Measurements from ENCODE around the gene SRSF10.
"Not testable (repeated sequence)": the region's sequence is repeated elsewhere in the genome, so short reads cannot be mapped to it uniquely, and the experiment has no call there.

Gene SRSF10

DNA sequence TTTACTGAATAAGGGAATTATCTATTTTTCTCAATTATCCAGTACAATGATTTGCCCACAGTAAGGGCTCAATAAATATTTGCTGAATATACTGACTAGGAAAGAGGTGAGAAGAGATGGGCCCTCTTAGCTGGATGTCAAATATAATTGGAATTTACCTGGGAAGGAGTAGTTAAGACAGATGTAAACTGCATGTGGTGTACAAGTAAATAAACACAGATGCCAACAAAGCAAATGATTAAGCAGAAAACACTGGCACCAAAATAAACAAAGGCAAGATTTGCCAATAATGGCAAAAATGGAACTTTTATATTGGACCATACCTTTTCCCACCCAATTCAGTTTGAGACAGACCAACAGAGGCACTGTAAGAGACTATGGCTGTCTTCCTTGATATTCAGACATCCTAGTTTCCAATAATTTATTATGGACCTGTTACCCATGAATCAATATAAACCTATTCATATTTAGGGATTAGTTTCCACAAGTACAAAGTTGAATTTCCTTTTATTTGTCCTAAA, 13.1 kb downstream of the SRSF10 start:
- Histone ChIP-seq H3K4me3 (ENCODE audit: low read depth, low read length) (no peak overlapping the region), H3K27ac (ENCODE audit: low read depth, low read length) (no peak overlapping the region), H3K36me3 (ENCODE audit: control insufficient read depth, insufficient read depth, low read length) (peaks cover 88% of the 10 kb centered on the region)

DNA sequence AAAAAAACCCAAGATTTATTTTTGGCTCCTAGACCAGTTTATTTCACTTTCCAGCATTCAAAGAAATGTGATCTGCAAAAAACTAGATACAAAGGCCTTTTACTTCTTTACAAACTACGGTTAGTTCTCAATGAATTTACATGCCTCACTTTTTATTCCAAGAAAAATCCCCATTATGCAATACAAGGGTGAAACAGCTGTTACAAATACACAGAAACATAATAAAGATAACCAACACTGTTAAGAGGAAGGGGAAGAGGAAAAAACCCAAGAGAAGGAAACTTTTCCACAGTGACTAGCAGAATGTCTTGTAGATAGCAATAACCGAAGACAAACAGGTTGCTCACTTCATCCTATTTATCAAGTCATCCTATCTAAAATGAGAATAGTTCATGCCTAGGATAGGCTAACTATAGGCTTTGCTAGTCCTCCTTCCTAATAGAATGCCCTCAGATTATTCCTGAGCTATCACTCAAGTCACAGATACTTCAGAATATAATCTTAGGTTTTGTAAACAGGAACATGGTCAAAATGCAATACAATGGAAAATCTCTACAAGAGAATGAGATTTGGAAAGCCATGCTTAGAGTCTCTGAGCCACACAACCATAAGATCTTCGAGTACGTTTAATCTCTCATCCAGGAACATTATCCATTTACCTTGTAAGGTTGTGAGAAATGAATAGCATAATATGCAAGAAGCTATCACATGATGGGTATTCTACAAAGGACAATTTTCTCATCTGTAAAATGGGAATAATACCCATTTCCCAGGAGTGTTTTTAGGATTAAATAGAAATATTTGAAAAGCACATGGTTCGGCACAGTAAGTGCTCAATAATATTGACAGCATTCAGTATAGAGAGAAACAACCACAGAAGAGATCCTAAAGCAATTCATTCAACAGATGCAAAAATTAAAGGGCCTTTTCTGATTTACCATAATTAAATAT, 15.1 kb downstream of the SRSF10 start:
- Histone ChIP-seq H3K27ac (ENCODE audit: low read depth, low read length) (peak overlapping the region; percentile 68), H3K4me3 (ENCODE audit: low read depth, low read length) (no peak overlapping the region), H3K9ac (ENCODE audit: low read depth, low read length) (no peak overlapping the region), H3K27me3 (ENCODE audit: control insufficient read depth, insufficient read depth, low read length) (no peaks in the 10 kb centered on the region), H3K9me3 (ENCODE audit: control insufficient read depth, insufficient read depth, low read length) (no peaks in the 10 kb centered on the region), H3K4me1 (ENCODE audit: control insufficient read depth, insufficient read depth, low read length) (0 out of 2 replicates have a peak, but pooled peaks cover 4% of the 10 kb centered on the region), H3K36me3 (ENCODE audit: control insufficient read depth, insufficient read depth, low read length) (peaks cover 82% of the 10 kb centered on the region)

More for the DNA sequence above, 13.1 kb downstream of the SRSF10 start:
- no peak overlapping the region for H3K9ac ChIP-seq (ENCODE audit: low read depth, low read length)
- H3K4me1 ChIP-seq (ENCODE audit: control insufficient read depth, insufficient read depth, low read length): no peaks in the 10 kb centered on the region
- no peaks in the 10 kb centered on the region for H3K27me3 ChIP-seq (ENCODE audit: control insufficient read depth, insufficient read depth, low read length)
- no peaks in the 10 kb centered on the region for H3K9me3 ChIP-seq (ENCODE audit: control insufficient read depth, insufficient read depth, low read length)

DNA sequence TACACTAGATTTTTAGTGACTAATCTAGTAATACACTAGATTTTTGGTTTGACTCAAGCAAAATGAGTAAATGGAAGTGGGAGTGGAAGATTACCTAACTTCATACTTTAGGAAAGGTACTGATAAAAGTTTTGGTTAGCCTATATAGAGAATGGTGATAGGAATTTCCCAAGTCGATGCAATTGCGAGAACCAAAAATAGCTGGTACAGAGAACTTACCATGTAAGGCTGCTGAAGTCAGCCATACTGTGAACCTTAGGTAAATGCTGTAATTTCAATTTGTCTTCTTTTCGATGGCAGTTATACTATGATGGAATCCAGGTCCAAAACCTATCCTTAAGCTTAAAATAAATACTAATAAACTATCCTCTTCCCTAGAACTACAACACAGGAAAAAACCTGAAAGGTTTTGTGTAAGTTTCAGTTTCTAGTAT, 15.9 kb downstream of the SRSF10 start:
- H3K4me1 ChIP-seq (ENCODE audit: control insufficient read depth, insufficient read depth, low read length): 0 out of 2 replicates have a peak, but pooled peaks cover 4% of the 10 kb centered on the region
- no peak overlapping the region for H3K9ac ChIP-seq (ENCODE audit: low read depth, low read length)
- no peaks in the 10 kb centered on the region for H3K27me3 ChIP-seq (ENCODE audit: control insufficient read depth, insufficient read depth, low read length)
- peaks cover 74% of the 10 kb centered on the region for H3K36me3 ChIP-seq (ENCODE audit: control insufficient read depth, insufficient read depth, low read length)
- no peak overlapping the region for H3K4me3 ChIP-seq (ENCODE audit: low read depth, low read length)
- H3K27ac ChIP-seq (ENCODE audit: low read depth, low read length): peak overlapping the region; percentile 68
- H3K9me3 ChIP-seq (ENCODE audit: control insufficient read depth, insufficient read depth, low read length): no peaks in the 10 kb centered on the region

DNA sequence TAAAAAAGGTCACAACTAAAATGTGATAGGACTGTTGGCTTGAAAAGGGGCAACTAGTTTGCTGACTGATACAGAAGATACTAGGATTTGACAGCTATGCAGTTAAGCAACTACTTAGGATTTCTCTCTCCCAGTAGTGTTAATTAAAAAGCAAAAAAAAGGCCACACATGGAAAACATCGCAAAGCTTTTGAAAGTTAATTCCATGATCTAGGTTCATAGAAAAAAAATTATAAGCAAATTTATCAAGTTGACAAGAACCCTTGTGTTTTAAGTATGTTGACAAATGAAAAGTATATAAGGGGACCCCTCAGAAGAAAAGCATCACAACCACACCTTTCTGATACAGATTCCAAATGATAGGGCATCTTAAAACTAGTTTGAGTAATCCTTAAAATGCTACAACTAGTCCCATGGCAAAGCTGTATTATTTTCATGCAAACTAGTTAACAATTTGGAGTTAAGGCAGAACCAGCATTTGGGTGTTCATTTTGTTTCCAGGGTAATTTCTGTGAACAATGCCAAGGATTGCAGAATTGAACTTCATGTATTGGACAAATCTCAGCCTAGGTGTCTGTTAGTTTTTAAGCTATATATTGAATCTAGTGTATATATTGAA, 16.4 kb downstream of the SRSF10 start:
- Histone ChIP-seq H3K27me3 (ENCODE audit: control insufficient read depth, insufficient read depth, low read length) (no peaks in the 10 kb centered on the region), H3K4me3 (ENCODE audit: low read depth, low read length) (no peak overlapping the region), H3K9me3 (ENCODE audit: control insufficient read depth, insufficient read depth, low read length) (no peaks in the 10 kb centered on the region), H3K9ac (ENCODE audit: low read depth, low read length) (no peak overlapping the region), H3K27ac (ENCODE audit: low read depth, low read length) (peak overlapping the region; percentile 68), H3K4me1 (ENCODE audit: control insufficient read depth, insufficient read depth, low read length) (peaks cover 4% of the 10 kb centered on the region; the same call in 1 of the 2 replicates), H3K36me3 (ENCODE audit: control insufficient read depth, insufficient read depth, low read length) (peaks cover 68% of the 10 kb centered on the region)

GRCh38 chr1:23960291-23961020, 19.7 kb downstream of the SRSF10 start:
- Histone ChIP-seq H3K9ac (ENCODE audit: low read depth, low read length) (peak overlapping the region; percentile 100), H3K9me3 (ENCODE audit: control insufficient read depth, insufficient read depth, low read length) (no peaks in the 10 kb centered on the region), H3K27ac (ENCODE audit: low read depth, low read length) (peak overlapping the region; percentile 100), H3K27me3 (ENCODE audit: control insufficient read depth, insufficient read depth, low read length) (no peaks in the 10 kb centered on the region), H3K4me3 (ENCODE audit: low read depth, low read length) (peak overlapping the region; percentile 98), H3K36me3 (ENCODE audit: control insufficient read depth, insufficient read depth, low read length) (peaks cover 37% of the 10 kb centered on the region), H3K4me1 (ENCODE audit: control insufficient read depth, insufficient read depth, low read length) (peaks cover 11% of the 10 kb centered on the region)

- no peaks in the 10 kb centered on the region for H3K9me3 ChIP-seq (ENCODE audit: control insufficient read depth, insufficient read depth, low read length)
- H3K9ac ChIP-seq (ENCODE audit: low read depth, low read length): peak within 1 kb of the TSS; percentile 100
- H3K27me3 ChIP-seq (ENCODE audit: control insufficient read depth, insufficient read depth, low read length): no peaks in the 10 kb centered on the region
- peaks cover 11% of the 10 kb centered on the region for H3K4me1 ChIP-seq (ENCODE audit: control insufficient read depth, insufficient read depth, low read length)
- peaks cover 29% of the 10 kb centered on the region for H3K36me3 ChIP-seq (ENCODE audit: control insufficient read depth, insufficient read depth, low read length)
- peak within 1 kb of the TSS; percentile 100 for H3K27ac ChIP-seq (ENCODE audit: low read depth, low read length)
- peak within 1 kb of the TSS; percentile 98 for H3K4me3 ChIP-seq (ENCODE audit: low read depth, low read length)
Measured at GRCh38 chr1:23959461-23960290, 20.5 kb downstream of the SRSF10 start, which contains the start of gene PNRC2. TSS of gene PNRC2 (plus strand) at chr1:23959828. CDS start at chr1:23961458, 1,630 bp downstream.

DNA sequence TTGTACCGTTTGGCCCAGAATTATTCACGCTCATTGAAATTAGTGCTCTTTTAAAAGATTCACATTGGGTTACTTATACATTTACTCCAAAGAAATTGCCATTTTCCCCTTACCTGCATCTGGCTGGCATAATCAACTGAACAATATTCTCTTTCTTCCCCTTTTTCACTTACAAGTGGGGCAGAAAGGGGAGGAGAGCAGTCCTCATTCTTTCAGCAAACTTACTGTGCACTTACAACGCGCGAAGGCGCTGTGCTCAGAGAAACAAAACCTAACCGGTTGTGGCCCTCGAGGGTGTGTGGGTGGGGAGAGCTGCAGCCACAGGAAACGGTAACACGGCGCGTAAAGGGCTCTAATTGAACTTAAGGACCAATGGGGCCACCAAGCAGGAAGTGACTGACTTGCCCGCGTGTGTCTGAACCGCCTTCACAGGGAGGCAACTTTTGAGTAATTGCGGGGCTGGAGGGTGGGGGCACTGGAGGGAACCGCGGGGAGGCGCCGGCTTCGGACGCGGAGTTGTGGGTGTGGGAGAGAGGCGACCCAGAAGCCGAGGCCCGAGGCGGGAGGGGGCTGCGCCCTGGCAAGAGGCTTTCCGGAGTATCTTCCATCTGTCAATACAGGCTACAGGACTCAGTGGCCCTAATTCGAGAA, 21.2 kb downstream of the SRSF10 start:
- peaks cover 11% of the 10 kb centered on the region for H3K4me1 ChIP-seq (ENCODE audit: control insufficient read depth, insufficient read depth, low read length)
- no peaks in the 10 kb centered on the region for H3K27me3 ChIP-seq (ENCODE audit: control insufficient read depth, insufficient read depth, low read length)
- peak overlapping the region; percentile 98 for H3K4me3 ChIP-seq (ENCODE audit: low read depth, low read length)
- peak overlapping the region; percentile 81 for H3K9ac ChIP-seq (ENCODE audit: low read depth, low read length)
- peak overlapping the region; percentile 100 for H3K27ac ChIP-seq (ENCODE audit: low read depth, low read length)
- H3K9me3 ChIP-seq (ENCODE audit: control insufficient read depth, insufficient read depth, low read length): no peaks in the 10 kb centered on the region
- peaks cover 22% of the 10 kb centered on the region for H3K36me3 ChIP-seq (ENCODE audit: control insufficient read depth, insufficient read depth, low read length)

DNA sequence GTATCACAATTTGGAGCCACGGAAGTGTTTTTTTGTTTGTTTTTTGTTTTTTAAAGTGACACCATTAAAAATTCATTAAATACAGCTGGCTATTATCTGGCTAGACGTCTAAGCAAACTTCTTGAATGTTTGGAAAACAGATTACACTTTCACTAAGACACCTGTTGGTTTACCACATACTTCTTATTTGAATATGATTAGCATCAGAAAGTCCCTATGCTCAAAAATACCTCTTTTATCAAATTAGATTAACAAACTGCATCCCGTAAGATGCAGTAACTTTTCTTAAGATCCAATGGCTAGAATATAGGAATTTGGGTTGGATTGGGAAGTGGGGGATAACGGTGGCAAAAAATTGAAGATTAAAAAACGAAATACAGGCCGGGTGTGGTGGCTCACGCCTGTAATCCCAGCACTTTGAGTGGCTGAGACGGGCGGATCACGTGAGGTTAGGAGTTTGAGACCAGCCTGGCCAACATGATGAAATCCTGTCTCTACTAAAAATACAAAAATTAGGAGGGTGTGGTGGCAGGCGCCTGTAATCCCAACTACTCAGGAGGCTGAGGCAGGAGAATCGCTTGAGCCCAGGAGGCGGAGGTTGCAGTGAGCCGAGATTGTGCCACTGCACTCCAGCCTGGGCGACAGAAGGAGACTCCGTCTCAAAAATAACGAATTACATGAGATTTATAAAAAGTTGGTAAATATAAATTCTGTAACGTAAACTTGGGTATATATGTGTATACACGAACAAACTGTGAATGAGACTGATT, 21.9 kb downstream of the SRSF10 start:
- not testable (repeated sequence) for H3K9me3 ChIP-seq (ENCODE audit: control insufficient read depth, insufficient read depth, low read length); H3K27me3 ChIP-seq (ENCODE audit: control insufficient read depth, insufficient read depth, low read length)
- Histone ChIP-seq H3K27ac (ENCODE audit: low read depth, low read length) (peak overlapping the region; percentile 100), H3K36me3 (ENCODE audit: control insufficient read depth, insufficient read depth, low read length) (peaks cover 15% of the 10 kb centered on the region), H3K4me3 (ENCODE audit: low read depth, low read length) (peak overlapping the region; percentile 98), H3K4me1 (ENCODE audit: control insufficient read depth, insufficient read depth, low read length) (peaks cover 11% of the 10 kb centered on the region), H3K9ac (ENCODE audit: low read depth, low read length) (peak overlapping the region; percentile 81)

DNA sequence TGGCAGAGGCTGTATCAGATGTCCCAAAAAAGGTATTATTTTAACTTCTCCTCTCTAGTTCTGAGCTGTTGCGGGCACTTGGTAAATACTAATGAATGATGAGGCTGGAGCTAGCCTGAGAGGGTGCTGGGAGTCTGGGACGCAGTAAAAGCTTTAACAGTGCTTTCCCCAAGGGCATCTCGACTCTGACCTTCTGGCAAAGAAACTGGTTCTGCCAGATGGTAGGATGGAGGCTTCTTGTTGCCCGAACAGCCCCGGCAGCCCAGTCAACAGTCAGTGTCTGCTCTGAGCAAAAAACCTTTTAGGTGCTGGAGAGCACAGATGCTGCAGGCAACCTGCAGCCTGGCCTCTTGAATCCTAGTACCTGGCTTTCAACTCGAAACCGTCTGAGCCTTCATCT, 23.0 kb downstream of the SRSF10 start:
- H3K9me3 ChIP-seq (ENCODE audit: control insufficient read depth, insufficient read depth, low read length): no peaks in the 10 kb centered on the region
- H3K9ac ChIP-seq (ENCODE audit: low read depth, low read length): no peak overlapping the region
- peaks cover 12% of the 10 kb centered on the region for H3K36me3 ChIP-seq (ENCODE audit: control insufficient read depth, insufficient read depth, low read length)
- H3K4me3 ChIP-seq (ENCODE audit: low read depth, low read length): no peak overlapping the region
- peaks cover 11% of the 10 kb centered on the region for H3K4me1 ChIP-seq (ENCODE audit: control insufficient read depth, insufficient read depth, low read length)
- no peaks in the 10 kb centered on the region for H3K27me3 ChIP-seq (ENCODE audit: control insufficient read depth, insufficient read depth, low read length)
- H3K27ac ChIP-seq (ENCODE audit: low read depth, low read length): no peak overlapping the region
